MM.1S (cell line): ENCODE results near the gene PXYLP1.

ENCODE experiments used
- DNase-seq: peaks from one replicate; pipeline ENCODE4 v3.0.0-alpha.2; 2015
- H2AFZ ChIP-seq: fragments of 300-600 bp; sonication (generic); 2 replicates; pipeline ENCODE4 v1.6.0; 2016; ENCODE audit warnings: antibody characterized with exemption, low read length
- H3F3A ChIP-seq: fragments of 300-600 bp; sonication (generic); 2 replicates; pipeline ENCODE4 v1.6.1; 2016; ENCODE audit warnings: mild to moderate bottlenecking, antibody characterized with exemption, low read length, moderate library complexity, mixed read lengths; ENCODE audit not compliant: insufficient read depth
- H3K27ac ChIP-seq: fragments of 300-600 bp; sonication (generic); 2 replicates; pipeline ENCODE4 v1.5.1; 2016; ENCODE audit warnings: mild to moderate bottlenecking, low read length
- H3K27me3 ChIP-seq: fragments of 300-600 bp; sonication (generic); replicated peaks from 2 replicates; pipeline ENCODE4 v1.6.0; 2016; ENCODE audit warnings: low read length; ENCODE audit not compliant: insufficient read depth
- H3K36me3 ChIP-seq: fragments of 300-600 bp; sonication (generic); replicated peaks from 2 replicates; pipeline ENCODE4 v1.6.1; 2016; ENCODE audit warnings: mild to moderate bottlenecking, low read length, mixed read lengths; ENCODE audit not compliant: insufficient read depth
- H3K4me1 ChIP-seq: fragments of 300-600 bp; sonication (generic); 2 replicates; pipeline ENCODE4 v1.6.1; 2016; ENCODE audit warnings: low read length, mixed read lengths
- H3K4me2 ChIP-seq: fragments of 300-600 bp; sonication (generic); 2 replicates; pipeline ENCODE4 v1.6.0; 2016; ENCODE audit warnings: low read depth, low read length
- H3K4me3 ChIP-seq: fragments of 300-600 bp; sonication (generic); 2 replicates; pipeline ENCODE4 v1.5.1; 2016; ENCODE audit warnings: low read length, mixed read lengths
- H3K79me2 ChIP-seq: fragments of 300-600 bp; sonication (generic); 2 replicates; pipeline ENCODE4 v1.6.1; 2016; ENCODE audit warnings: mixed run types, low read length, mixed read lengths
- H3K9ac ChIP-seq: fragments of 300-600 bp; sonication (generic); 2 replicates; pipeline ENCODE4 v1.6.1; 2016; ENCODE audit warnings: low read length, mixed read lengths
- H3K9me2 ChIP-seq: fragments of 300-600 bp; sonication (generic); replicated peaks from 2 replicates; pipeline ENCODE4 v1.6.1; 2016; ENCODE audit warnings: mild to moderate bottlenecking, low read length, mixed read lengths; ENCODE audit not compliant: insufficient read depth
- H3K9me3 ChIP-seq: fragments of 300-600 bp; sonication (generic); replicated peaks from 2 replicates; pipeline ENCODE4 v1.6.1; 2016; ENCODE audit warnings: mild to moderate bottlenecking, low read length, mixed read lengths; ENCODE audit not compliant: insufficient read depth
- H4K20me1 ChIP-seq: fragments of 300-600 bp; sonication (generic); 2 replicates; pipeline ENCODE4 v1.6.1; 2016; ENCODE audit warnings: mild to moderate bottlenecking, low read length, moderate library complexity, mixed read lengths; ENCODE audit not compliant: insufficient read depth
- EZH2 ChIP-seq: fragments of 300-600 bp; sonication (generic); optimal IDR thresholded peaks from 2 replicates; pipeline ENCODE3; 2017; ENCODE audit warnings: low read depth, mild to moderate bottlenecking, antibody characterized with exemption, low read length, mixed read lengths
- EZH2phosphoT487 ChIP-seq: fragments of 300-600 bp; sonication (generic); IDR thresholded peaks from 2 replicates; pipeline ENCODE4 v1.6.1; 2018; ENCODE audit warnings: antibody characterized with exemption, low read length
- TF ChIP-seq, protein P1 (sequence below): fragments of 300-600 bp; sonication (generic); IDR thresholded peaks from 2 replicates; pipeline ENCODE4 v1.5.1; 2016; ENCODE audit warnings: antibody characterized with exemption, low read length, mixed read lengths

PXYLP1 gene

GRCh38 chr3:141302364-141303141, 70.9 kb downstream of the PXYLP1 start:
- H3K4me3 ChIP-seq, result no peak overlapping the region
- H2AFZ ChIP-seq, result no peak overlapping the region
- peaks cover 13% of the 10 kb centered on the region for H3K4me1 ChIP-seq
- H3K9ac ChIP-seq, result no peak overlapping the region
- H3K4me2 ChIP-seq, result no peak overlapping the region
- TF ChIP-seq, protein P1, sequence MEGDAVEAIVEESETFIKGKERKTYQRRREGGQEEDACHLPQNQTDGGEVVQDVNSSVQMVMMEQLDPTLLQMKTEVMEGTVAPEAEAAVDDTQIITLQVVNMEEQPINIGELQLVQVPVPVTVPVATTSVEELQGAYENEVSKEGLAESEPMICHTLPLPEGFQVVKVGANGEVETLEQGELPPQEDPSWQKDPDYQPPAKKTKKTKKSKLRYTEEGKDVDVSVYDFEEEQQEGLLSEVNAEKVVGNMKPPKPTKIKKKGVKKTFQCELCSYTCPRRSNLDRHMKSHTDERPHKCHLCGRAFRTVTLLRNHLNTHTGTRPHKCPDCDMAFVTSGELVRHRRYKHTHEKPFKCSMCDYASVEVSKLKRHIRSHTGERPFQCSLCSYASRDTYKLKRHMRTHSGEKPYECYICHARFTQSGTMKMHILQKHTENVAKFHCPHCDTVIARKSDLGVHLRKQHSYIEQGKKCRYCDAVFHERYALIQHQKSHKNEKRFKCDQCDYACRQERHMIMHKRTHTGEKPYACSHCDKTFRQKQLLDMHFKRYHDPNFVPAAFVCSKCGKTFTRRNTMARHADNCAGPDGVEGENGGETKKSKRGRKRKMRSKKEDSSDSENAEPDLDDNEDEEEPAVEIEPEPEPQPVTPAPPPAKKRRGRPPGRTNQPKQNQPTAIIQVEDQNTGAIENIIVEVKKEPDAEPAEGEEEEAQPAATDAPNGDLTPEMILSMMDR, result no peak
- TF ChIP-seq EZH2 (no peak), EZH2phosphoT487 (no peak)
- DNase-seq, result no peak
- no peaks in the 10 kb centered on the region for H4K20me1 ChIP-seq
- H3K27ac ChIP-seq, result no peak overlapping the region
- H3K79me2 ChIP-seq, result peaks cover 3% of the 10 kb centered on the region; the same call in 1 of the 2 replicates
- no peaks in the 10 kb centered on the region for H3K9me3 ChIP-seq
- H3K9me2 ChIP-seq, result no peaks in the 10 kb centered on the region
- no peaks in the 10 kb centered on the region for H3K36me3 ChIP-seq
- no peaks in the 10 kb centered on the region for H3K27me3 ChIP-seq
- peaks cover 4% of the 10 kb centered on the region; the same call in 1 of the 2 replicates for H3F3A ChIP-seq

GRCh38 chr3:141303481-141304223, 72.0 kb downstream of the PXYLP1 start:
- Histone ChIP-seq H3K36me3 (no peaks in the 10 kb centered on the region), H3K4me3 (peak overlapping the region; percentile 64), H3K4me2 (peak overlapping the region; percentile 90), H3K79me2 (peaks cover 3% of the 10 kb centered on the region; the same call in 1 of the 2 replicates), H3K27me3 (no peaks in the 10 kb centered on the region), H2AFZ (peak overlapping the region; percentile 54), H4K20me1 (no peaks in the 10 kb centered on the region), H3K9ac (peak overlapping the region; percentile 37; the same call in 1 of the 2 replicates), H3K9me3 (no peaks in the 10 kb centered on the region), H3F3A (peaks cover 4% of the 10 kb centered on the region; the same call in 1 of the 2 replicates), H3K4me1 (peaks cover 13% of the 10 kb centered on the region), H3K27ac (peak overlapping the region; percentile 22; the same call in 1 of the 2 replicates), H3K9me2 (no peaks in the 10 kb centered on the region)
- DNase-seq, result peak; percentile 84
- TF ChIP-seq EZH2phosphoT487, result no peak
- TF ChIP-seq, protein P1, result peak; percentile 85
- TF ChIP-seq EZH2, result no peak

DNA sequence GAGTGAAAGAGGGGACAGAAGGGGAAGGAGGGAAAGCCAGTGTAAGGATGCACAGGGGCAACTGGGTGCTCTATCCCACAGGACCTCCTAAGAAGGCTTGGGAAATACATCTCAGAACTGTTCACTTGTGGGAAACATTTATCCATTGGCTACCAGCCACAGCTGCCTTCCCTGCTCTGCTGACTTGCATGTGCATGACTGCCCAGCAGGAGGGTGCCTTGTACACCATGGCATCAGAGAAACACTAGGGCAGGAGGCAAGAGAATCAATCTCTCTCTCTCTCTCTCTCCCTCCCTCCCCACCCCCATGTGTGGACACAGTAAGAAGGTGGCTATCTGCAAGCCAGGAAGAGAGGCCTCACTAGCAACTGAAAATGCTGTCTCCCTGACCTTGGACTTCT, 73.8 kb downstream of the PXYLP1 start:
- Histone ChIP-seq H3K4me1 (peaks cover 13% of the 10 kb centered on the region), H2AFZ (no peak overlapping the region), H3K27ac (no peak overlapping the region), H3K9me2 (no peaks in the 10 kb centered on the region), H3K4me3 (no peak overlapping the region), H3F3A (peaks cover 4% of the 10 kb centered on the region; the same call in 1 of the 2 replicates), H3K79me2 (peaks cover 3% of the 10 kb centered on the region; the same call in 1 of the 2 replicates), H3K9me3 (no peaks in the 10 kb centered on the region), H3K9ac (no peak overlapping the region), H4K20me1 (no peaks in the 10 kb centered on the region), H3K4me2 (no peak overlapping the region), H3K36me3 (no peaks in the 10 kb centered on the region), H3K27me3 (no peaks in the 10 kb centered on the region)
- no peak for DNase-seq
- TF ChIP-seq EZH2phosphoT487, result no peak
- no peak for TF ChIP-seq EZH2
- TF ChIP-seq, protein P1, result 0 out of 2 replicates have a peak, but pooled peaks have one; percentile 15
